Body of pancreas (tissue), 4 donors: ENCODE measurements around the gene PBX3. TPM values are rescaled to one million over a fixed set of nuclear protein-coding genes. Genes with fewer than 3 reads are reported as not detected.

Source experiments
- ATAC-seq: fragments of 150-250 bp; one replicate; pipeline ENCODE4 v1.9.1; 2016
- DNase-seq, 4 donors: peaks; one replicate each; pipeline ENCODE4 v3.0.0-alpha.2; 2019
- H3K27ac ChIP-seq, 4 donors: fragments of 200-600 bp; sonication (generic); 1 replicate in 3 of 4; 2 replicates in 1 of 4; pipeline versions ENCODE4 v1.5.1 to v1.6.1; 2016 to 2019; ENCODE audit warnings: mild to moderate bottlenecking in 1 of 4, mixed read lengths in 1 of 4, moderate library complexity in 1 of 4
- H3K27me3 ChIP-seq, 2 donors: fragments of 200-600 bp; sonication (generic); one replicate each; pipeline ENCODE4 v1.6.0; 2016; ENCODE audit warnings: mild to moderate bottlenecking in 1 of 2
- H3K36me3 ChIP-seq, 2 donors: fragments of 200-600 bp; sonication (generic); replicated peaks in 1 of 2; 2 replicates each; pipeline ENCODE4 v1.5.1; 2016; ENCODE audit warnings: low read depth in 2 of 2; ENCODE audit not compliant: insufficient read depth in 1 of 2
- H3K4me1 ChIP-seq: fragments of 200-600 bp; sonication (generic); one replicate; pipeline ENCODE4 v1.6.0; 2016
- H3K4me3 ChIP-seq, 2 donors: fragments of 200-600 bp; sonication (generic); 1 replicate in 1 of 2; 2 replicates in 1 of 2; pipeline ENCODE4 v1.5.1; 2016 to 2019
- H3K9me3 ChIP-seq, 3 donors: fragments of 200-600 bp; sonication (generic); 1 replicate in 2 of 3; 2 replicates in 1 of 3; pipeline ENCODE4 v1.5.1; 2016
- POLR2A ChIP-seq, 3 donors: fragments of 450-650 bp; IDR thresholded peaks; one replicate each; pipeline ENCODE4 v1.6.1; 2016; ENCODE audit warnings: antibody characterized with exemption in 3 of 3, mild to moderate bottlenecking in 2 of 3
- WGBS, 2 donors: methylation state at CpG; one replicate each; pipeline ENCODE4 v1.1.5; 2017; 5-methylcytosine and 5-hydroxymethylcytosine counted together
- intact Hi-C: fragments of 100-400 bp; cut with DNase I; formaldehyde crosslinking; loops from one replicate; pipeline ENCODE4 v1.15.1; 2023
- total RNA-seq, 2 donors: library from RNA; depleted of rRNA; stranded (reverse); fragments of >200 nt; gene quantifications; one replicate each; pipeline ENCODE4 v1.1.0, GENCODE V29; 2016
- TF ChIP-seq, protein P1 (sequence below), 7 experiments: fragments of 450-650 bp in 4 of 7; fragments of 200-600 bp in 3 of 7; sonication (generic) in 3 of 7; IDR thresholded peaks; one replicate each; pipeline ENCODE4 v1.5.1; 2016 to 2019; ENCODE audit warnings: antibody characterized with exemption in 7 of 7

Gene PBX3
- total RNA-seq, 2 donors from 2014 or later: 12.5 to 36.3 TPM

DNA sequence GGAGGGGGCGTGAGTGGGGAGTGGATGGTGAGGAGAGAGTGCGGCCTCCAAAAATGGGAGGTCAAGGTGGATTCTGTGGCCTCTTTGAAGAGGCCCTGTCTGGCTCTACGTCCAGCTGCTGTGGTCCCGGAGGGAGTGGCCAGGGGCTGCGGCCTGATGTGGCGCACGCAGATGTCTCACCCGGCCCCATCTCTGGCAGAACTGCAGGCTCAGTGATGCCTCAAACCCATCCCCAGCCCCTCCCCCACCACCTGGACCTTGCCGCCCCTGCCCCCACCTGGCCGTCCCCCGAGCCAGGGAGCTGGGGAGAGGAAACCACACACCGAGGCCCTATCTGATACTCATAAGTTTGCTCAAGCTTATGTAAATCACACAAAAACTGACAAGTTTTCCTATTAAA, 267.6 kb downstream of the PBX3 start:
- H3K4me1 ChIP-seq: no peaks in the 10 kb centered on the region
- H3K27ac ChIP-seq: no peak overlapping the region
- no peaks in the 10 kb centered on the region for H3K36me3 ChIP-seq
- no peak overlapping the region for H3K4me3 ChIP-seq
- WGBS, 2 donors: 52 to 58% methylated on average over 9 to 12 of the region's 12 CpGs
- TF ChIP-seq POLR2A (IDR thresholded peaks at IDR 0.05): no peak
- TF ChIP-seq, protein P1, sequence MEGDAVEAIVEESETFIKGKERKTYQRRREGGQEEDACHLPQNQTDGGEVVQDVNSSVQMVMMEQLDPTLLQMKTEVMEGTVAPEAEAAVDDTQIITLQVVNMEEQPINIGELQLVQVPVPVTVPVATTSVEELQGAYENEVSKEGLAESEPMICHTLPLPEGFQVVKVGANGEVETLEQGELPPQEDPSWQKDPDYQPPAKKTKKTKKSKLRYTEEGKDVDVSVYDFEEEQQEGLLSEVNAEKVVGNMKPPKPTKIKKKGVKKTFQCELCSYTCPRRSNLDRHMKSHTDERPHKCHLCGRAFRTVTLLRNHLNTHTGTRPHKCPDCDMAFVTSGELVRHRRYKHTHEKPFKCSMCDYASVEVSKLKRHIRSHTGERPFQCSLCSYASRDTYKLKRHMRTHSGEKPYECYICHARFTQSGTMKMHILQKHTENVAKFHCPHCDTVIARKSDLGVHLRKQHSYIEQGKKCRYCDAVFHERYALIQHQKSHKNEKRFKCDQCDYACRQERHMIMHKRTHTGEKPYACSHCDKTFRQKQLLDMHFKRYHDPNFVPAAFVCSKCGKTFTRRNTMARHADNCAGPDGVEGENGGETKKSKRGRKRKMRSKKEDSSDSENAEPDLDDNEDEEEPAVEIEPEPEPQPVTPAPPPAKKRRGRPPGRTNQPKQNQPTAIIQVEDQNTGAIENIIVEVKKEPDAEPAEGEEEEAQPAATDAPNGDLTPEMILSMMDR (IDR thresholded peaks at IDR 0.05): no peak
- ATAC-seq: no peak
- no peaks in the 10 kb centered on the region for H3K9me3 ChIP-seq
- no peak for DNase-seq
- H3K27me3 ChIP-seq: no peaks in the 10 kb centered on the region
- intact Hi-C loops: no loop called here

GRCh38 chr9:126015424-126015823, 268.3 kb downstream of the PBX3 start:
- TF ChIP-seq POLR2A (IDR thresholded peaks at IDR 0.05): no peak
- TF ChIP-seq, protein P1 (IDR thresholded peaks at IDR 0.05): no peak
- H3K4me3 ChIP-seq: no peak overlapping the region
- no peaks in the 10 kb centered on the region for H3K4me1 ChIP-seq
- no peaks in the 10 kb centered on the region for H3K9me3 ChIP-seq
- ATAC-seq: no peak
- H3K27ac ChIP-seq: no peak overlapping the region
- H3K27me3 ChIP-seq: no peaks in the 10 kb centered on the region
- no peak for DNase-seq
- no peaks in the 10 kb centered on the region for H3K36me3 ChIP-seq
- WGBS, 2 donors: 75 to 79% methylated on average over 17 of the region's 17 CpGs
- intact Hi-C loops: no loop called here

DNA sequence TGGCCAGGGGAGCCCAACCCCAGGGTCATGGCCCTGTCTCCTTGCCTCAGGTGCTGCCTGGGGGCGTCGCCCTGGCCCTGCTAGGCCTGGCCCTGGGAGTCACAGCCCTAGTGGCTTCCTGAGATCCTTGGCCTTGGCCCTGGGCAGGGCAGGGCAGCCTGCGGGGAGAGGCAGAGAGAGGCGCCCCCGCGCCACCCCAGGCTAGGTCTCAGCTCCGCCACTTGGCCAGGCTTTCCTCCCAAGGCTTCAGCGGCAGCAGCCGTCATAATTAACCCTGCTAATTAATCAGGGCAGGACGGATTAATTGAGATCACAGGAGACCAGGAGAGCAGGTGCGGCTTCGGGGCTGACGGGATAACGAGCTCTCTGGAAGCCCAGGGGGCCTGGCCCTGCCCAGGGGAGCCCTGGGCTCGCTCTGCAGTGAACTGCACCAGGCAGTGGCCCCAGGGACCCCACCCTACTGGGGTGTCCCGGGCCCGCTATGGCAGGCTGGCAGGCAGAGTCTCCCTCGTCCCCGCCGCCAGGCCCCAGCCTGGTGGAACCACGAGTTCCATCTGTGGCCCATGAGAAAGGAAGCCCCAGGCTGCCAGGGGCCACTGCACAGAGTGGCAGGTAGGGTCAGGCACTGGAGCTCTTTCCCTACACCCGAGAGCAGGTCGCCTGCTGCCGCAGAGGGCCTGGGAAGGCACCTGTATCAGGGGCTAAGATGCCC, 269.6 kb downstream of the PBX3 start:
- intact Hi-C loops: no loop called here
- no peaks in the 10 kb centered on the region for H3K27me3 ChIP-seq
- H3K36me3 ChIP-seq: no peaks in the 10 kb centered on the region
- H3K27ac ChIP-seq: no peak overlapping the region
- no peak overlapping the region for H3K4me3 ChIP-seq
- DNase-seq: no peak
- no peak for ATAC-seq
- H3K9me3 ChIP-seq: no peaks in the 10 kb centered on the region
- 80 to 85% methylated on average over 2 to 22 of the region's 24 CpGs for WGBS, 2 donors
- TF ChIP-seq, protein P1 (IDR thresholded peaks at IDR 0.05): no peak
- TF ChIP-seq POLR2A (IDR thresholded peaks at IDR 0.05): no peak
- no peaks in the 10 kb centered on the region for H3K4me1 ChIP-seq

Other genes with a start within 250 kb of the PBX3 start
- 10 to 100 TPM; 83.7 to 91.8 TPM for gene MAPKAP1, start 40.2 kb upstream of the PBX3 start, total RNA-seq